HG02938 (cell line): Measurements from ENCODE around the gene ELMOD1.

ENCODE experiments used
- ATAC-seq: cut with Tn5 transposase; IDR thresholded peaks from one replicate; pipeline ENCODE4 v1.9.1; 2021; ENCODE audit warnings: mild to moderate bottlenecking, moderate library complexity; ENCODE audit not compliant: unreplicated experiment

The ELMOD1 gene

GRCh38 chr11:107631931-107632330 is 41.0 kb downstream of the ELMOD1 start:
- no peak for ATAC-seq

GRCh38 chr11:107646783-107647182 is 55.8 kb downstream of the ELMOD1 start:
- no peak for ATAC-seq

- ATAC-seq = no peak
Observed at GRCh38 chr11:107648242-107648641, 57.3 kb downstream of the ELMOD1 start.

- ATAC-seq = no peak
Observed at GRCh38 chr11:107651672-107652071, 60.7 kb downstream of the ELMOD1 start.

- ATAC-seq = no peak
Observed at GRCh38 chr11:107653076-107653475, 62.1 kb downstream of the ELMOD1 start.

GRCh38 chr11:107655602-107656001 is 64.7 kb downstream of the ELMOD1 start:
- ATAC-seq = no peak

- ATAC-seq = no peak
Observed at GRCh38 chr11:107659310-107659709, 68.4 kb downstream of the ELMOD1 start.

- ATAC-seq = no peak
Observed at GRCh38 chr11:107660066-107660465, 69.1 kb downstream of the ELMOD1 start.

GRCh38 chr11:107661656-107662055 is 70.7 kb downstream of the ELMOD1 start:
- ATAC-seq = no peak

GRCh38 chr11:107665018-107665417 is 74.1 kb downstream of the ELMOD1 start:
- ATAC-seq = no peak

GRCh38 chr11:107666911-107667613 is 76.1 kb downstream of the ELMOD1 start:
- ATAC-seq = no peak

GRCh38 chr11:107669191-107669740 is 78.3 kb downstream of the ELMOD1 start:
- no peak for ATAC-seq

- no peak for ATAC-seq
Observed at GRCh38 chr11:107669893-107670601, 79.1 kb downstream of the ELMOD1 start.

GRCh38 chr11:107675902-107676301 is 85.0 kb downstream of the ELMOD1 start:
- no peak for ATAC-seq

- ATAC-seq = no peak
Observed at GRCh38 chr11:107676336-107677057, 85.5 kb downstream of the ELMOD1 start.

- ATAC-seq = no peak
Observed at GRCh38 chr11:107677924-107678631, 87.1 kb downstream of the ELMOD1 start.

GRCh38 chr11:107678632-107678971 is 87.7 kb downstream of the ELMOD1 start:
- no peak for ATAC-seq

GRCh38 chr11:107679255-107680024 is 88.5 kb downstream of the ELMOD1 start:
- ATAC-seq = no peak

GRCh38 chr11:107682171-107682570 is 91.2 kb downstream of the ELMOD1 start:
- no peak for ATAC-seq

GRCh38 chr11:107682572-107682971 is 91.6 kb downstream of the ELMOD1 start:
- ATAC-seq = no peak
